ENCODE measurements around the gene DYSF. TPM values are rescaled to one million over a fixed set of nuclear protein-coding genes. Genes with fewer than 3 reads are reported as not detected.
"Not testable (repeated sequence)": the region's sequence is repeated elsewhere in the genome, so short reads cannot be mapped to it uniquely, and the experiment has no call there.

The DYSF gene
- polyA plus RNA-seq, 1 experiment, result 1.3 TPM

DNA sequence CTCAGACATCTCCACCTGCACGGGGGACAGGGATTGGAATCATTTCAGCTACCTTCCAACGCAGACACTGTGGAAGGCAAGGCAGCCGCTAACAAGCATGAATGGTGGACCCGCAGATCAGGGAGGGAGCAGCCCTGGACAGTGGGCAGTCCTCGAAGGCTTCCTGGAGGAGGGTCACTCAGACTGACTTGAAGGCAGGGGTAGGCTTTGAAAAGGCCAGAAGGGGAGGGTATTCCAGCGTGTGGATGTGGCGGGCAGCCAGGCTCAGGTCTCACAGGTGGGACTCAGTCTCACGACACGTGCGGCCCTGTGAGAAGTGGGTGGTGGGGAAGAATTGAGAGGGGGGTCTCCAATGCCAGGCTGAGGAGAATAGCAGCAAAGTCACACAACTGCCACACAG, 29.9 kb downstream of the DYSF start:
- CTCF ChIA-PET, result no interaction called here
- DNase-seq (ENCODE audit: low read depth), result no peak
- POLR2A ChIA-PET, result no interaction called here
- H3K27me3 ChIP-seq (ENCODE audit: control insufficient read depth, insufficient read depth, low read length), result peaks cover 15% of the 10 kb centered on the region
- H3K36me3 ChIP-seq (ENCODE audit: control insufficient read depth, insufficient read depth, low read length), result no peaks in the 10 kb centered on the region
- no peak overlapping the region for H3K4me3 ChIP-seq (ENCODE audit: low read depth, low read length)
- TF ChIP-seq, protein P1, sequence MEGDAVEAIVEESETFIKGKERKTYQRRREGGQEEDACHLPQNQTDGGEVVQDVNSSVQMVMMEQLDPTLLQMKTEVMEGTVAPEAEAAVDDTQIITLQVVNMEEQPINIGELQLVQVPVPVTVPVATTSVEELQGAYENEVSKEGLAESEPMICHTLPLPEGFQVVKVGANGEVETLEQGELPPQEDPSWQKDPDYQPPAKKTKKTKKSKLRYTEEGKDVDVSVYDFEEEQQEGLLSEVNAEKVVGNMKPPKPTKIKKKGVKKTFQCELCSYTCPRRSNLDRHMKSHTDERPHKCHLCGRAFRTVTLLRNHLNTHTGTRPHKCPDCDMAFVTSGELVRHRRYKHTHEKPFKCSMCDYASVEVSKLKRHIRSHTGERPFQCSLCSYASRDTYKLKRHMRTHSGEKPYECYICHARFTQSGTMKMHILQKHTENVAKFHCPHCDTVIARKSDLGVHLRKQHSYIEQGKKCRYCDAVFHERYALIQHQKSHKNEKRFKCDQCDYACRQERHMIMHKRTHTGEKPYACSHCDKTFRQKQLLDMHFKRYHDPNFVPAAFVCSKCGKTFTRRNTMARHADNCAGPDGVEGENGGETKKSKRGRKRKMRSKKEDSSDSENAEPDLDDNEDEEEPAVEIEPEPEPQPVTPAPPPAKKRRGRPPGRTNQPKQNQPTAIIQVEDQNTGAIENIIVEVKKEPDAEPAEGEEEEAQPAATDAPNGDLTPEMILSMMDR (IDR thresholded peaks at IDR 0.05; ENCODE audit: insufficient read depth, low read depth, low read length), result no peak

- POLR2A ChIA-PET, result no interaction called here
- TF ChIP-seq, protein P1 (IDR thresholded peaks at IDR 0.05; ENCODE audit: insufficient read depth, low read depth, low read length), result no peak
- CTCF ChIA-PET, result no interaction called here
- no peak for DNase-seq (ENCODE audit: low read depth)
- Histone ChIP-seq H3K27me3 (ENCODE audit: control insufficient read depth, insufficient read depth, low read length) (peaks cover 18% of the 10 kb centered on the region), H3K4me3 (ENCODE audit: low read depth, low read length) (no peak overlapping the region), H3K36me3 (ENCODE audit: control insufficient read depth, insufficient read depth, low read length) (no peaks in the 10 kb centered on the region)
Measured at GRCh38 chr2:71484354-71484753, 31.0 kb downstream of the DYSF start.

DNA sequence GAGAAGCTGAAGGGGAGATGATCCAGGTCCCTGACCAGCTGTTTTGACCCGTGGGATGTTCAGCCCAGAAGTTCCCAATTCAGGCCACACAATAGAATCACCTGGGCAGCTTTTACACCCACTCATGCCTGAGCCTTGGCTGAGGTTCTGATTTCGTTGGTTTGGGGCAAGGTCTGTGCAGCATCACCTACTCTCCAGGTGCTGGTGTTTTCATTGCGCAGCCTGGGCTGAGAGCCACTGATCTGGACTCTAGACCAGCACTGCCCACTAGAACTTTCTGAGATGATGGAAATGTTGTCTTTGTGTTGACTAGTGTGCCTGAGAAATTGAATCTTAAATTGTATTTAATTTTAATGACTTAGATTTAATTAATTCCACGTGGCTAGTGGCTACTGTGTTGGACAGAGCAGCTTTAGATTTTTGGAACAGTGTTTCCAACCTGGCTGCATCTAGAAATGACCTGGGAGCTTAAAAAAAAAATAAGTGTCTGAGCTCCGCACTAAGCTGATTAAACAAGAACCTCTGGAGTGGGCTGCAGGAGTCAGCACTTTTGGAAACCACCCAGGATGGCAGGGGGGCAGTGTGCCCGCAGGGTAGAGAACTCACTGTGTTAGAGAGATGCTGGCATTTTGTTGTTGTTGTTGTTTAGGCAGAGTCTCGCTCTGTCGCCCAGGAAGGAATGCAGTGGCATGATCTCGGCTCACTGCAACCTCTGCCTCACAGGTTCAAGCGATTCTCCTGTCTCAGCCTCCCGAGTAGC, 33.7 kb downstream of the DYSF start:
- no peaks in the 10 kb centered on the region for H3K36me3 ChIP-seq (ENCODE audit: control insufficient read depth, insufficient read depth, low read length)

GRCh38 chr2:71491551-71491950, 38.2 kb downstream of the DYSF start:
- POLR2A ChIA-PET; CTCF ChIA-PET; DNase-seq (ENCODE audit: low read depth): not testable (repeated sequence)

More for the DNA sequence above, 33.7 kb downstream of the DYSF start:
- POLR2A ChIA-PET, result interaction anchor here (0.6 kb wide), 1 partner anchor 152 kb away, joined by 10 read pairs; no protein-coding TSS in a partner anchor
- H3K27me3 ChIP-seq (ENCODE audit: control insufficient read depth, insufficient read depth, low read length), result peaks cover 8% of the 10 kb centered on the region
- CTCF ChIA-PET, result interaction anchor here (0.8 to 1.4 kb wide), 2 partner anchors 23 to 26 kb away, joined by 3 read pairs; no protein-coding TSS in a partner anchor
- TF ChIP-seq, protein P1 (IDR thresholded peaks at IDR 0.05; ENCODE audit: insufficient read depth, low read depth, low read length), result no peak
- no peak for DNase-seq (ENCODE audit: low read depth)
- no peak overlapping the region for H3K4me3 ChIP-seq (ENCODE audit: low read depth, low read length)

DNA sequence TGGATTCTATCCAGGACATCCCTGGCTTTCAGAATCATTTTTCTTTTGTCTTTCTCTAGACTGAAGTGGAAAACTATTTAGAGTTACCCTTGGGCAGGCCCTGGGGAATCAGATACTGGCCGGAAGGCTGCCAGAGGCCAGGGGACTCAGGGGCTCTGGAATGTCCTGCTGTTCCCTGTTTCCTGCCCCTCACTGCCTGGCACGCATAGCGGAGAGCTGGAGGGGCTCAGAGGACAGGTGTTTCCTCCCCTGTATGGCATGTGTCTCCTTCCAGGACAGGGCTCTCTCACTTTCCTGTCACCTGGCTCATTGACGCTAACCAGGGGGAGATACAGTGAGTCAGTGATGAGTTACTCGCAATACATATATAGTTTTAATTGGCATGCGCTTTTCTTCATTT, 38.8 kb downstream of the DYSF start:
- Histone ChIP-seq H3K27me3 (ENCODE audit: control insufficient read depth, insufficient read depth, low read length) (peaks cover 6% of the 10 kb centered on the region), H3K36me3 (ENCODE audit: control insufficient read depth, insufficient read depth, low read length) (no peaks in the 10 kb centered on the region), H3K4me3 (ENCODE audit: low read depth, low read length) (no peak overlapping the region)
- POLR2A ChIA-PET, result no interaction called here
- CTCF ChIA-PET, result no interaction called here
- no peak for DNase-seq (ENCODE audit: low read depth)
- TF ChIP-seq, protein P1 (IDR thresholded peaks at IDR 0.05; ENCODE audit: insufficient read depth, low read depth, low read length), result no peak

More at GRCh38 chr2:71491551-71491950, 38.2 kb downstream of the DYSF start:
- H3K36me3 ChIP-seq (ENCODE audit: control insufficient read depth, insufficient read depth, low read length); H3K4me3 ChIP-seq (ENCODE audit: low read depth, low read length); H3K27me3 ChIP-seq (ENCODE audit: control insufficient read depth, insufficient read depth, low read length): not testable (repeated sequence)

GRCh38 chr2:71494091-71494490, 40.7 kb downstream of the DYSF start:
- ChIA-PET CTCF (no interaction called here), POLR2A (no interaction called here)
- TF ChIP-seq, protein P1 (IDR thresholded peaks at IDR 0.05; ENCODE audit: insufficient read depth, low read depth, low read length), result no peak
- no peaks in the 10 kb centered on the region for H3K36me3 ChIP-seq (ENCODE audit: control insufficient read depth, insufficient read depth, low read length)
- DNase-seq (ENCODE audit: low read depth), result no peak
- no peak overlapping the region for H3K4me3 ChIP-seq (ENCODE audit: low read depth, low read length)
- H3K27me3 ChIP-seq (ENCODE audit: control insufficient read depth, insufficient read depth, low read length), result 0 out of 2 replicates have a peak, but pooled peaks cover 3% of the 10 kb centered on the region
